ENCODE data around the gene PRELP. TPM values are rescaled to one million over a fixed set of nuclear protein-coding genes. Genes with fewer than 3 reads are reported as not detected.

PRELP gene
- total and polyA plus RNA-seq, 10 of the 15 experiments (the other 5 are each of a cell fraction or from before 2014, with no cell fraction given) = 0.03 to 0.05 TPM; not detected in 8

- Histone ChIP-seq H3K4me1 (ENCODE audit: control insufficient read depth, insufficient read depth, low read length) (peaks cover 9% of the 10 kb centered on the region; the same call in 1 of the 2 replicates), H3K9me3 (replicated peaks; ENCODE audit: control insufficient read depth, insufficient read depth, low read length) (no peaks in the 10 kb centered on the region), H3K79me2 (ENCODE audit: control insufficient read depth, insufficient read depth, low read length) (no peaks in the 10 kb centered on the region), H3K4me3 (no peak overlapping the region), H2AFZ (ENCODE audit: control insufficient read depth, low read depth, low read length) (no peak overlapping the region), H4K20me1 (ENCODE audit: control insufficient read depth, insufficient read depth) (no peaks in the 10 kb centered on the region), H3K27ac (ENCODE audit: control insufficient read depth, insufficient read depth) (no peak overlapping the region), H3K27me3 (replicated peaks in 1 of 2; ENCODE audit: control insufficient read depth in 2 of 2, insufficient read depth in 2 of 2, low read length in 1 of 2) (peaks cover 0 to 3% of the 10 kb centered on the region in 2 experiments; a peak in 2 of 4 replicates), H3K36me3 (ENCODE audit: control insufficient read depth in 2 of 2, insufficient read depth in 2 of 2, low read length in 1 of 2) (no peaks in the 10 kb centered on the region), H3K4me2 (ENCODE audit: control insufficient read depth, insufficient read depth) (0 out of 2 replicates have a peak overlapping the region, but pooled peaks have one; percentile 35), H3K9ac (ENCODE audit: control insufficient read depth, insufficient read depth, low read length) (no peak overlapping the region)
- ChIA-PET POLR2A (interaction anchor here (0.8 to 1.8 kb wide), 5 partner anchors 11 to 152 kb away, joined by 3 to 7 read pairs (median 4); no protein-coding TSS in a partner anchor), CTCF (interaction anchor here (0.7 to 8.2 kb wide), 10 partner anchors 10 to 210 kb away, joined by 4 to 80 read pairs (median 6); no protein-coding TSS in a partner anchor), SMC1A (ENCODE audit: uncharacterized antibody, unreplicated experiment) (interaction anchor here (0.7 to 3.4 kb wide), 23 partner anchors 8 to 213 kb away, joined by 3 to 16 read pairs (median 4); no protein-coding TSS in a partner anchor), RAD21 (ENCODE audit: unreplicated experiment) (interaction anchor here (0.9 to 3.6 kb wide), 13 partner anchors 8 to 224 kb away, joined by 3 to 17 read pairs (median 5); no protein-coding TSS in a partner anchor)
- ATAC-seq = peak; percentile 87
- WGBS (ENCODE audit: insufficient coverage, insufficient replicate concordance, low lambda C conversion rate, missing lambda C conversion rate) = 0% methylated on average over 3 of the region's 3 CpGs
- no TSS peak for BruUV-seq (replicated peaks)
- no peak for FAIRE-seq
- intact Hi-C loops (cut with micrococcal nuclease; ENCODE audit: unreplicated experiment) = no loop called here
- DNase-seq (ENCODE audit: low read depth, low spot score) = no peak
- in situ Hi-C loops (cut with MboI) = no loop called here
- TF ChIP-seq ZNF687 (IDR thresholded peaks at IDR 0.05) = 0 out of 2 replicates have a peak, but pooled peaks have one; percentile 28
- no peak for TF ChIP-seq ESRRA (IDR thresholded peaks at IDR 0.05; ENCODE audit: low read length)
- no peak for TF ChIP-seq NFYB (IDR thresholded peaks at IDR 0.05; ENCODE audit: insufficient read depth, low read depth, low read length)
- TF ChIP-seq MYB (IDR thresholded peaks at IDR 0.05; ENCODE audit: borderline replicate concordance, low read depth, low read length) = no peak
- no peak for TF ChIP-seq CHD4 (IDR thresholded peaks at IDR 0.05)
- TF ChIP-seq TCF12 (IDR thresholded peaks at IDR 0.05; ENCODE audit: low read depth, low read length) = no peak
- TF ChIP-seq GATAD2B (conservative IDR thresholded peaks at IDR 0.05; ENCODE audit: low read depth) = peak; percentile 50; the same call in 1 of the 2 replicates
- TF ChIP-seq RELB (IDR thresholded peaks at IDR 0.05; ENCODE audit: low read depth) = peak; percentile 65; the same call in 1 of the 2 replicates
- TF ChIP-seq RAD21 (IDR thresholded peaks at IDR 0.05; ENCODE audit: insufficient read depth, low read depth, low read length) = no peak
- no peak for TF ChIP-seq ZBTB4 (CRISPR knock-in tag; IDR thresholded peaks at IDR 0.05)
- peak; percentile 55 to 60; a peak in 2 of 4 replicates for TF ChIP-seq IKZF2 (IDR thresholded peaks at IDR 0.05)
- no peak for TF ChIP-seq POU2F2 (IDR thresholded peaks at IDR 0.05; ENCODE audit: borderline replicate concordance, low read depth, low read length)
- TF ChIP-seq RAD51 (IDR thresholded peaks at IDR 0.05) = no peak
Measured at GRCh38 chr1:203477748-203478147, 2.1 kb downstream of the PRELP start.

Measured in GM12878 (cell line).